ENCODE measurements around the gene LRMDA.

LRMDA gene

GRCh38 chr10:75592791-75593643 is 161.6 kb downstream of the LRMDA start (continued):
- no peak for TF ChIP-seq CTCF (tag by site-specific recombination; IDR thresholded peaks at IDR 0.05)
- TF ChIP-seq, protein P1, sequence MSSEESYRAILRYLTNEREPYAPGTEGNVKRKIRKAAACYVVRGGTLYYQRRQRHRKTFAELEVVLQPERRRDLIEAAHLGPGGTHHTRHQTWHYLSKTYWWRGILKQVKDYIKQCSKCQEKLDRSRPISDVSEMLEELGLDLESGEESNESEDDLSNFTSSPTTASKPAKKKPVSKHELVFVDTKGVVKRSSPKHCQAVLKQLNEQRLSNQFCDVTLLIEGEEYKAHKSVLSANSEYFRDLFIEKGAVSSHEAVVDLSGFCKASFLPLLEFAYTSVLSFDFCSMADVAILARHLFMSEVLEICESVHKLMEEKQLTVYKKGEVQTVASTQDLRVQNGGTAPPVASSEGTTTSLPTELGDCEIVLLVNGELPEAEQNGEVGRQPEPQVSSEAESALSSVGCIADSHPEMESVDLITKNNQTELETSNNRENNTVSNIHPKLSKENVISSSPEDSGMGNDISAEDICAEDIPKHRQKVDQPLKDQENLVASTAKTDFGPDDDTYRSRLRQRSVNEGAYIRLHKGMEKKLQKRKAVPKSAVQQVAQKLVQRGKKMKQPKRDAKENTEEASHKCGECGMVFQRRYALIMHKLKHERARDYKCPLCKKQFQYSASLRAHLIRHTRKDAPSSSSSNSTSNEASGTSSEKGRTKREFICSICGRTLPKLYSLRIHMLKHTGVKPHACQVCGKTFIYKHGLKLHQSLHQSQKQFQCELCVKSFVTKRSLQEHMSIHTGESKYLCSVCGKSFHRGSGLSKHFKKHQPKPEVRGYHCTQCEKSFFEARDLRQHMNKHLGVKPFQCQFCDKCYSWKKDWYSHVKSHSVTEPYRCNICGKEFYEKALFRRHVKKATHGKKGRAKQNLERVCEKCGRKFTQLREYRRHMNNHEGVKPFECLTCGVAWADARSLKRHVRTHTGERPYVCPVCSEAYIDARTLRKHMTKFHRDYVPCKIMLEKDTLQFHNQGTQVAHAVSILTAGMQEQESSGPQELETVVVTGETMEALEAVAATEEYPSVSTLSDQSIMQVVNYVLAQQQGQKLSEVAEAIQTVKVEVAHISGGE (tag by site-specific recombination; conservative IDR thresholded peaks at IDR 0.05; ENCODE audit: low read depth): no peak
- peak; percentile 24 for TF ChIP-seq ZBTB17 (tag by site-specific recombination; IDR thresholded peaks at IDR 0.05)
- TF ChIP-seq, protein P2, sequence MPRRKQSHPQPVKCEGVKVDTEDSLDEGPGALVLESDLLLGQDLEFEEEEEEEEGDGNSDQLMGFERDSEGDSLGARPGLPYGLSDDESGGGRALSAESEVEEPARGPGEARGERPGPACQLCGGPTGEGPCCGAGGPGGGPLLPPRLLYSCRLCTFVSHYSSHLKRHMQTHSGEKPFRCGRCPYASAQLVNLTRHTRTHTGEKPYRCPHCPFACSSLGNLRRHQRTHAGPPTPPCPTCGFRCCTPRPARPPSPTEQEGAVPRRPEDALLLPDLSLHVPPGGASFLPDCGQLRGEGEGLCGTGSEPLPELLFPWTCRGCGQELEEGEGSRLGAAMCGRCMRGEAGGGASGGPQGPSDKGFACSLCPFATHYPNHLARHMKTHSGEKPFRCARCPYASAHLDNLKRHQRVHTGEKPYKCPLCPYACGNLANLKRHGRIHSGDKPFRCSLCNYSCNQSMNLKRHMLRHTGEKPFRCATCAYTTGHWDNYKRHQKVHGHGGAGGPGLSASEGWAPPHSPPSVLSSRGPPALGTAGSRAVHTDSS (tag by site-specific recombination; IDR thresholded peaks at IDR 0.05): peak; percentile 52
- TF ChIP-seq ZNF580 (tag by site-specific recombination; IDR thresholded peaks at IDR 0.05): peak; percentile 86; the same call in 1 of the 2 replicates
- TF ChIP-seq ZNF654 (tag by site-specific recombination; IDR thresholded peaks at IDR 0.05; ENCODE audit: low read depth): no peak; the same call in 1 of the 2 replicates
- no peak for TF ChIP-seq ZNF426 (tag by site-specific recombination; IDR thresholded peaks at IDR 0.05)
- TF ChIP-seq ZNF510 (tag by site-specific recombination; IDR thresholded peaks at IDR 0.05; ENCODE audit: insufficient replicate concordance): no peak
- TF ChIP-seq ZNF148 (tag by site-specific recombination; IDR thresholded peaks at IDR 0.05; ENCODE audit: borderline replicate concordance): no peak
- TF ChIP-seq ZIC2 (tag by site-specific recombination; IDR thresholded peaks at IDR 0.05): no peak
- peak; percentile 54; the same call in 1 of the 2 replicates for TF ChIP-seq GLIS1 (tag by site-specific recombination; IDR thresholded peaks at IDR 0.05)

- H3K9me3 ChIP-seq (ENCODE audit: control insufficient read depth, insufficient read depth, low read depth, low read length): no peaks in the 10 kb centered on the region
- H3K4me3 ChIP-seq (ENCODE audit: low read depth, low read length): no peak overlapping the region
- H3K27ac ChIP-seq (ENCODE audit: extremely low read depth, low read depth, low read length): peak overlapping the region; percentile 85
- H3K4me1 ChIP-seq (ENCODE audit: control insufficient read depth, insufficient read depth, low read length): peaks cover 26% of the 10 kb centered on the region
- H3K36me3 ChIP-seq (ENCODE audit: control insufficient read depth in 2 of 2, insufficient read depth in 1 of 2, low read length in 2 of 2): no peaks in the 10 kb centered on the region
- CTCF ChIA-PET: interaction anchor here (0.6 to 1.1 kb wide), 12 partner anchors 8 to 469 kb away, joined by 3 to 4 read pairs (median 3); partner anchors contain the start of gene ZNF503
- POLR2A ChIA-PET: interaction anchor here (1.1 kb wide), 1 partner anchor 192 kb away, joined by 4 read pairs; the partner anchor contains the start of gene ZNF503
- TF ChIP-seq, protein P3, sequence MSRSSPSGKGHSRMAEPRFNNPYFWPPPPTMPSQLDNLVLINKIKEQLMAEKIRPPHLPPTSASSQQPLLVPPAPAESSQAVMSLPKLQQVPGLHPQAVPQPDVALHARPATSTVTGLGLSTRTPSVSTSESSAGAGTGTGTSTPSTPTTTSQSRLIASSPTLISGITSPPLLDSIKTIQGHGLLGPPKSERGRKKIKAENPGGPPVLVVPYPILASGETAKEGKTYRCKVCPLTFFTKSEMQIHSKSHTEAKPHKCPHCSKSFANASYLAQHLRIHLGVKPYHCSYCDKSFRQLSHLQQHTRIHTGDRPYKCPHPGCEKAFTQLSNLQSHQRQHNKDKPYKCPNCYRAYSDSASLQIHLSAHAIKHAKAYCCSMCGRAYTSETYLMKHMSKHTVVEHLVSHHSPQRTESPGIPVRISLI (tag by site-specific recombination; IDR thresholded peaks at IDR 0.05): no peak
- TF ChIP-seq CTCF (tag by site-specific recombination; IDR thresholded peaks at IDR 0.05): peak; percentile 86
- TF ChIP-seq ZFP37 (tag by site-specific recombination; IDR thresholded peaks at IDR 0.05): 0 out of 2 replicates have a peak, but pooled peaks have one; percentile 26
Observed at GRCh38 chr10:75593692-75594556, 162.5 kb downstream of the LRMDA start.
